SHP77 treated with DMSO at 0.1 percent for 48 hours (cell line): Measurements from ENCODE around the gene PLK5.
"Not testable (repeated sequence)": the region's sequence is repeated elsewhere in the genome, so short reads cannot be mapped to it uniquely, and the experiment has no call there.

Experiments
- DNase-seq: peaks from one replicate; lab custom pipeline; 2025; lab: John Stamatoyannopoulos, UW

PLK5 gene

DNA sequence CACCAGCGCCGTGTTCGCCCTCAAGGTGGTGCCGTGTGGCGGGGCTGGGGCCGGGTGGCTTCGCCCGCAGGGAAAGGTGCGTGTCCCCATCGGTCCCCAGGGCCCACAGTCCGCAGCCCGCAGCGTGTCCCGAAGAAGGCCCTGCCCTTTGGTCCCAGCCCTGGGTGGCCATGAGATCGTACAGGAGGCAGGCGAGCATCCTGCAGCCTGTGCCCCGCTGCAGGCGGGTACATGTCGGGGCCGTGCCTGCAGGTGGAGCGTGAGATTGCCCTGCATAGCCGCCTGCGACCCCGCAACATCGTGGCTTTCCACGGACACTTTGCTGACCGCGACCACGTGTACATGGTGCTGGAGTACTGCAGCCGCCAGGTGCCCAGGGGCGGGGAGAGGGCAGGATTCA, 1.5 kb downstream of the PLK5 start:
- no peak for DNase-seq

DNA sequence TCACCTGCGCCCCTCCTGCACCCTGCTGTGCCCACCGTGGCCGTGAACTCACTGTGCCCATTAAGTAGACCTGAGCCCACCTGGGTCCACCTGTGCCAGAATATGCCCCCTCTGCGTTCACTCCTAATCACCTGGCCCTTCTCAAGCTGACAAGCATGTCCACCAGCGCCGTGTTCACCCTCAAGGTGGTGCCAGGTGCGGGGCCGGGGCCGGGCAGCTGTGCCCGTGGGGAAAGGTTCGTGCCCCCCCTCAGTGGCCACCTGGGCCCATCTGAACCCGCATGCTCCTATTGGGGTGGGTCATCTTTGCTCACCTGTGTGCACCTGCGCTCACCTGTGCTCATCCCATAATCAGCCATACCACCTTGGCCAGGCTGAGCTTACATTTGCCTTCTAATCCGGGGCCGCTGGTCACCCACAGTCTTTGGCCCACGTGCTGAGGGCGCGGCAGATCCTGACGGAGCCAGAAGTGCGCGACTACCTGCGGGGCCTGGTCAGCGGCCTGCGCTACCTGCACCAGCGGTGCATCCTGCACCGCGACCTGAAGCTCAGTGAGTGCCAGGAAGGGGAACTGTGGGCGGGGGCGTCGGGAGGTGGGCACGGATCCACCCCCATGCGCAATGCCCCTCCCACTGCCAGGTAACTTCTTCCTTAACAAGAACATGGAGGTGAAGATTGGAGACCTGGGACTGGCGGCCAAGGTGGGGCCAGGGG, 2.3 kb downstream of the PLK5 start:
- no peak for DNase-seq

DNA sequence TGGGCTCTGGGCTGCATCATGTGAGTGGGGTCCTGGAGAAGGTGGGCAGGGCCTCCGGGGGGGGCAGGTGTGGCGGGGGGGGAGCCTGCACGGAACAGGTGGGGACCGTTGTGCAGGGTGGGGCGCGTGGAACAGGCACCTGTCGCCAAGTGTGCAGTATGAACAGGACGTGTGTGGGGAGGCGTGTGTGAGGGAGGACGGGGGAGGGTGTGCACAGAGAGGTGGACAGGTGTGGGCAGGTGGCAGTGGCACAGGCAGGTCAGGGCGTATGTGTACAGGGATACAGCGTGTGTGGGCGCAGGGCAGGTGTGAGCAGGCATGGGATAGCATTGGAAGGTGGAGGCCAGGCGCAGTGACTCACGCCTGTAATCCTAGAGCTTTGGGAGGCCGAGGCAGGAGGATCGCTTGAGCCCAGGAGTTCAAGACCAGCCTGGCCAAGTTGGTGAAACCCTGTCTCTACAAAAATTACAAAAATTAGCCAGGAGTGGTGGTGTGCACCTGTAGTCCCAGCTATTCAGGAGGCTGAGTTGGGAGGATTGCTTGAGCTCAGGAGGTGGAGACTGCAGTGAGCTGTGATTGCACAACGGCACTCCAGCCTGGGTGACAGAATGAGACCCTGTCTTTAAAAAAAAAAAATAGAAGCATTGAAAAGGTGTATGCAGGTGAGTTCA, 3.2 kb downstream of the PLK5 start:
- DNase-seq: no peak

DNA sequence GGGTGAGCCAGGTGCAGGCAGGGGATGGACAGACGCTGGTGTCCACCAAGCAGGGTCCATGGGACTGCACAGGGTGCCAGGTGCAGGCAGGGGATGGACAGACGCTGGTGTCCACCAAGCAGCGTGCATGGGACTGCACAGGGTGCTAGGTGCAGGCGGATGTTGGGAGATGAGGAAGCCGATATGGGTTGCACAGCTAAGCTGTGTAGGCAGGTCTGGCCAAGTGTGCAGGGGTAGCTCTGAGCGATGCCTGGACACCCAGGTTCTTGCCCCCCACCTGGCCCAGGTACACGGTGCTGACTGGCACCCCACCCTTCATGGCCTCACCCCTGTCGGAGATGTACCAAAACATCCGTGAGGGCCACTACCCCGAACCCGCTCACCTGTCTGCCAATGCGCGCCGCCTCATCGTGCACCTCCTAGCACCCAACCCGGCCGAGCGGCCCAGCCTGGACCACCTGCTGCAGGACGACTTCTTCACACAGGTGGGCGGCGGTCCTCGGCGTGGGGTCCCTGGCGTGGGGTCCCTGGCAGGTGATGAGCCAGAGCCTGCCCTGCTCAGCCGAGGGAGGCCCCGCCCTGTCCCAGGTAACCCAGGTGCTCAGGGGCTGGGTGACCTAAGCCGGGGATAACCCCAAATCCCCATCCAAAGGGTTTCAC, 3.9 kb downstream of the PLK5 start:
- DNase-seq: no peak

DNA sequence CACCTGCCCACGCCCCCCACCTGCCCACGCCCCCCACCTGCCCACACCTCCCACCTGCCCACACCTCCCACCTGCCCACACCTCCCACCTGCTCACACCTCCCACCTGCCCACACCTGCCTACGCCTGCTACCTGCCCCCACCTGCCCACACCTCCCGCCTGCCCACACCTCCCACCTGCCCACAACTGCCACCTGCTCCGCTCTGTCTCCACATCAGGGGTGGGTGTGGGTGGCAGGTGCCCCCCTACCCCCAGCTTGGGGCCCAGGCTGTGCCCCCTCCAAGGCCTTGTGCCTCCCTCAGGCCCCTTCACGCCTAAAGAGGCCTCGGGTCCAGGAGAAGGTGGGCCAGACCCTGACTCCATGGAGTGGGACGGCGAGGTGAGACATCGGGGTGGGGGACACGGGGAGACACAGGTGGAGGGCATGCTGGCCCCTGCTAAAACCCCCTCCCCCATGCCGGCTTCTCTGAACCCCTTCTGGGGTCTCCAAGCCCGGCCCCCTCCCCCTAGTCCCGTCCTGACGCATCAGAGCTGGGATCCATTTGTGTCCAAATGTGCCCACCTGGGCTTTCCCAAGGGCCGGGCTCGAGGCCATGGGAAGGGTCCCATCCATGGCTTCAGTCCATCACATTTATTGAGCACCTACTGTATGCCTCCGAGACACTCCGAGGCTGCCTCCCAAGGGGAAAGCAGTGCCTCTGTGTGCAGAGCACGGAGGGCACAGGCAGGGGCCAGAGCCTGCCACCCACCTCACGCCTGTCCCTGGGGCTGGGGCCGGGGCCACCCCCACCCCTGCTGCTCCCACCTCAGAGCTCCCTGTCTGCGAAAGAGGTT, 4.9 kb downstream of the PLK5 start:
- no peak for DNase-seq

DNA sequence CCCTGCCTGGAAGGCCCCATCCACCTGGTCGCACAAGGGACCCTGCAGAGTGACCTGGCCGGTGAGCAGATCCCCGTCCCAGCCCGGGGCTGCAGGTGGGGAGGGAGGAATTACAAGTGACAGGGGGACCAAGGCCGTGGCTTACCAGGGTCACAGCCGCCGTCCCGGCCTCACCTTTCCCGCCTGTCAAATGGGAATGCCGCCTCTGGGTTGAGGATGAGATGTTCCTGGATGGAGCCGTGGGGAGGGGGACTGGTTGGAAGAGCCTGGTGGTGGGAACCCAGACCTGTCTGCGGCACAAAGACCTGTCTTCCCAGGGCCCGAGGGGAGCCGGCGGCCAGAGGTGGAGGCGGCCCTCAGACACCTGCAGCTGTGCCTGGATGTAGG, 5.5 kb downstream of the PLK5 start:
- no peak for DNase-seq

DNA sequence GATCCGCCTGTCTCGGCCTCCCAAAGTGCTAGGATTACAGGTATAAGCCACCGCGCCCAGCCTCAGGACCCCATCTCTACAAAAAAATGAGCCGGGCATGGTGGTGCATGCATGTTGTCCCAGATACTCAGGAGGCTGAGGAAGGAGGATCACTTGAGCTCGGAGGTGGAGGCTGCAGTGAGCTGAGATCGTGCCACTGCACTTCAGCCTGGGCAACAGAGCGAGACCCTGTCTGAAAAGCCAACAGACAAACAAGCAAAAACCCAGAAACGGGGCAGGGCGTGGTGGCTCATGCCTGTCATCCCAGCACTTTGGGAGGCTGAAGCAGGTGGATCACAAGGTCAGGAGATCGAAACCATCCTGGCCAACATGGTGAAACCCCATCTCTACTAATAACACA, 7.0 kb downstream of the PLK5 start:
- not testable (repeated sequence) for DNase-seq

DNA sequence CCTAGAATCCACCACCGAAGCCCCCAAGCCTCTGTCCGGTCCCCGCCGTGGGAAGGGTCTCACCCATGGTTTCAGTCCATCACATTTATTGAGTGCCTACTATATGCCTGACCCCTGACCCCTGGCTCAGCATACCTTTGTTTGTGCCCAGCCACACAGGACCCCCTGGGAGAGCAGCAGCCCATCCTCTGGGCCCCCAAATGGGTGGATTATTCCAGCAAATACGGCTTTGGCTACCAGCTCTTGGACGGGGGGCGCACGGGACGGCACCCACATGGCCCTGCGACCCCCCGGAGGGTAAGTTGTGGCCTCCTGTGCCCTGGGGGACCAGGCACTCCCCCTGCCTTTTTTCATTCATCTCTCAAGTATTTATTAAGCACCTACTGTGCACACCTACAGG, 7.7 kb downstream of the PLK5 start:
- DNase-seq: no peak

DNA sequence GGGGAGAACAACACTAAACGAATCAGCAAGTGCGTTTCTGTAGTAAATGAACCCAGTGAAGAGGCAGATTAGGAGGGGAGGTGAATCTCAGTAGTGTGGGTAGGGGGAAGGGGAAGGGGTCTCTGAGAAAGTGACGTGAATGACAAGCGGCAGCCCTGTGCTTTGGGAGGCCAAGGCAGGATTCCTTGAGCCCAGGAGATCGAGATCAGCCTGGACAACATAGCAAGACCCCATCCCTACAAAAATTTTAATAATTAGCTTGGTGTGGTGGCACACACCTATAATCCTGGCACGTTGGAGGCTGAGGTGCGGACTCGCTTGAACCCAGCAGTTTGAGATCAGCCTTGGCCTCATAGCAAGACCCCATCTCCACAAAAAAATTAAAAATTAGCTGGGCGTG, 8.1 kb downstream of the PLK5 start:
- no peak for DNase-seq

DNA sequence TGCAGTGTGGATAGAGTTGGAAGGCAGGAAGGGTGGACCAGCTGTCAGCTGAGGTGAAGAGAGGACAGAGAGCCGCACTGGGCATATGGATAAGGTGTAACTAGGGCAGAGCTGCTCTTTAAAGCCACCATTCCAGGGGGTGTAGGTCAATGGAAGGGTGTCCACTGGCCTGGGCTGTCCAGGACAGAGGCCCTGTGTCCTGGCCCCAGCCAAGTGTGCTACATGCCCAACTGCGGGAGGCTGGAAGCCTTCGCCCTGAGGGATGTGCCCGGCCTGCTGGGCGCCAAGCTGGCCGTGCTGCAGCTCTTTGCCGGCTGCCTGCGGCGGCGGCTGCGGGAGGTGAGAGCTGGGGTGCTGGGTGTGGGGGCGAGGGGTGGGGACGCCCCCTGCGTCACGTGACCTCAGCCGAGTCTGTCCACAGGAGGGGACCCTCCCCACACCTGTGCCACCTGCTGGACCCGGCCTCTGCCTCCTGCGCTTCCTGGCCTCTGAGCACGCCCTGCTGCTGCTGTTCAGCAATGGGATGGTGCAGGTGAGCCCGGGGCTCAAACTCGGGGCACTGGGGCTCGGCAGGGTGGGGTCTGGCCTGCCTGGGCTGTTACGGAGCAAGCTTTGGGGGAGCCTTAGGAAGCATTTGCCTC, 9.8 kb downstream of the PLK5 start:
- DNase-seq: no peak

DNA sequence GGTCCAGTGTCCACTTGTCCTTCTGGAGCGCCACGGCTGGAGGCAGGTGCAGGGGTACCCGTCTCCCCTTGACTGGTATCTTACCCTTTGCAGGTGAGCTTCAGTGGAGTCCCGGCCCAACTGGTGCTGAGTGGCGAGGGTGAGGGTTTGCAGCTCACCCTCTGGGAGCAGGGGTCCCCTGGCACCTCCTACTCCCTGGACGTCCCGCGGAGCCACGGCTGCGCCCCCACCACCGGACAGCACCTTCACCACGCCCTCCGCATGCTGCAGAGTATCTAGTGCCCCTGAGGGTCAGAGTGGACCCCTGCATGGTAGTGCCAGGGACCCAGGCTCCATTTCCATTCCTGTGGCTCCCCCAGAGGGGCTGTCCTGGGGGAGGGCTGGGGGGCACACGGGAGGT, 11.1 kb downstream of the PLK5 start:
- no peak for DNase-seq

DNA sequence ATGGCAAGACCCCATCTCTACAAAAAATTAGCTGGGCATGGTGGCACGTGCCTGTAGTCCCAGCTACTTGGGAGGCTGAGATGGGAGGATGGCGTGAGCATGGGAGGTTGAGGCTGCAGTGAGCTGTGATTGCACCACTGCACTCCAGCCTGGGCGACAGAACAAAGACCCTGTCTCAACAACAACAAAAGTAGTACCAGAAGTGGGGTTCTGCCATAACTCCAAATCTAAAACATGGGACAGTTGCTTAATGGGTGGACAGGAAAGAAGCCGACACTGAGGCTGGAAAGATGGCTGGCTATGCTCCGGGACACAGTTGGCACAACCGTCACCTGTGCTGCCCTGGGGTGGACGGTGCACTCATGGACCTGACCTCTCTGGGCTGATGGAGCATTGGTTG, 11.8 kb downstream of the PLK5 start:
- not testable (repeated sequence) for DNase-seq

DNA sequence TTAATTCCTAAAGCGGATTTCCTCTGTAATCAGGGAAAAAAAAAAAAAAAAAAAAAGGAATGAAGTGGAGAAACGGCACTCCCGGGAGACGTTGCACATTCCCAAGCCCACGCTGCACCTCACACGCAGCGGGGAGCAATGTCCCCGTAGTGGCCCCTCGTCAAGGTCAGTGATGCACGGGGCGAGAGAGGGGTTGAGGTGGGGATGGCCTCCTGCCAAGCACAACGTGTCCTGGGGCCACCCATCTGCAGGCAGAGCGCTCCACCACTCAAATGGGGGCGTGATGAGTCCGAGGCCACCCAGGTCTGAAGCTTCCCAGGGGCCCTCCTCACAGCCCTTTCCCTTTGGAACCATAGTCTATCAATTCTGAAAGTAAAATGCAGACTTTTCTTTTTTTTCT, 15.1 kb downstream of the PLK5 start:
- no peak for DNase-seq

DNA sequence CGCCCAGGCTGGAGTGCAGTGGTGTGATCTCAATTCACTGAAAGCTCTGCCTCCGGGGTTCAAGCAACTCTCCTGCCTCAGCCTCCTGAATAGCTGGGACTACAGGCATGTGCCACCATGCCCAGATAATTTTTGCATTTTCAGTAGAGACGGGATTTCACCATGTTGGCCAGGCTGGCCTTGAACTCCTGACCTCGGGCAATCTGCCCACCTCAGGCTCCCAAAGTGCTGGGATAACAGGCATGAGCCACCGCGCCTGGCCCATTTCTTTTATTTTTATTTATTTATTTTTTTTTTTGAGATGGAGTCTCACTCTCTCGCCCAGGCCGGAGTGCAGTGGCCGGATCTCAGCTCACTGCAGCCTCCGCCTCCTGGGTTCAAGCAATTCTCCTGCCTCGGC, 15.9 kb downstream of the PLK5 start:
- DNase-seq: not testable (repeated sequence)

DNA sequence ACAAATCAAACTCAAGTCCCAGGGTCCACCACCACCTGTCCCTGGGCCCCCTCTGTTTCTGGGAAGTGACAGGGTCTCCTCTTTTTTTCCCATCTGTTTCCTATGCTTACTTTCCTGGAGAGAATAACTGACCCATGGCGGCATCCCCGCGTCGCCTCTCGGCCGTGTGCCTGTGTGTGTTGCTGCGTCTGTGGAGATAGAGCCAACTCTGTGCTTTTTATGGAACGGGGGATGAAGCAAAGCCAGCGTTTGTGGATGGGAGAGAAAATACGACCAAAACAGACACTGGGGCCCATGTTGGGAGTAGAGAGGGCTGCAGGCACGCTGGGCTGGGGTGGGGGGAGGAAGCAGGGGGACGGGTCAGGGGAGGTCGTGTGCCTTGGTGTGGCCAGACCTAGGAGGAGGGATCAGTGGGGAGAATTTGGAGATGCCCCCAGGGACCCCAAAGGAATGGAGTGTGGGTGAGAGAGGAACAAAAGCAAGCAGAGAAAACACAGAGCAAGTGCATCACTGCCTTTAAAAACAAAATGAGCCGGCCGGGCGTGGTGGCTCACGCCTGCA, 16.6 kb downstream of the PLK5 start:
- DNase-seq: no peak

DNA sequence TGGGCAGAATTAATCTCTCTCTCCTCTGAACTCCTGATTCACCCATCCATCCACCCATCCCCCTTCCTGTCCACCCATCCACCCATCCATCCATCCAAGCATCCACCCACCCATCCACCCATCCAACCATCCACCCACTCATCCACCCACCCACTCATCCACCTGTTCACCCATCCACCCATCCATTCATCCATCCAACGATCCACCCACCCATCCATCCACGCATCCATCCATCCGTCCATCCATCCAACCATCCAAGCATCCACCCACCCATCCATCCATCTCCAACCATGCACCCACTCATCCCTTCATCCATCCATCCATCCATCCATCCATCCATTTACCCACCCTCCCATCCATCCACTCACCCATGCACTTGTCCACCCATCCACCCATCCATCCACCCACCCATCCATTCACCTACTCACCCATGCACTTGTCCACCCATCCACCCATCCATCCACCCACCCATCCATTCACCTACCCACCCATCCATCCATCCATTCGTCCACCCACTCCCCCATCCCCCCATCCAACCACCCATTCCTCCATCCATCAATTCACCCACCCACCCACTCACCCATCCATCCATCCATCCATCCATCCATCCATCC, 25.6 kb downstream of the PLK5 start:
- DNase-seq: no peak

DNA sequence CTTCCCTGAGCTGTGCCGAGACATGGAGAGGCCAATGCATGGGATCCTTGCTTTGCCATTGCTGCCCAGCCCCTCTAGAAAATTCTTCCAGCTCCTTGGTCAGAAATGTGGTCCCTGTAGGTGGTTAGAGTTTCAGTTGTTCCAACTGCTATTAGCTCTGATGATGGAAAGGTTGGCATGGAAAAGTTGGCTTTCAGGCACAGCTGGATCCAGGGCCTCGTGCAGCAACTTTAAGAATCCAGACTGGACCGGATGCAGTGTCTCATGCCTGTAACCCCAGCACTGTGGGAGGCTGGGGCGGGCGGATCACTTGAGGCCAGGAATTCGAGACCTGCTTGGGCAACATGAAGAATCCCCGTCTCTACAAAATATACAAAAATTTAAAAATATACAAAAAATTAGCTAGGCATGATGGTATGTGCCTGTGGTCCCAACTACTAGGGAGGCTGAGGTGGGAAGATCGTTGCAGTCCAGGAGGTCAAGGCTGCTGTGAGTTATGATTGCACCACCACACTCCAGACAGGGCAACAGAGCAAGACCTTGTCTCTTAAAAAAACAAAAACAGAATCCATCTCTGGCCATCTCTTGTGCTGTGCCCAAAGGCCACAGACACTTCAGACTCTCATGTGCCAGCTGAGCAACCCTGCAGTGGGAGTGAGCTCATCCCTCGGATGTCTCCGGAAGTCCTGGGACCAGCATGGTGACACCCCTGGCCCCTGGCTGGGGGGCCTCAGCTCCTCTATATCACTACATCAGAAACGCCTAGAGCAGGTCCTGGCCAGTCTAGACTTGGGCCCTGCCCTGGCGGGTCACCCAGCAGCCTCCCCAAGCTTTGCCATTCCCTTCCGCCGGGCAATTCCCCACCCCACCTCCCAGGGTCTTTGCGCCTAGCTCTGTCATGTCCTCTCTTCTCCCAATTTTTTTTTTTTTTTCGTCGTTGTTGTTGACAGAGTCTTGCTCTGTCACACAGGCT, 27.5 kb downstream of the PLK5 start:
- no peak for DNase-seq

DNA sequence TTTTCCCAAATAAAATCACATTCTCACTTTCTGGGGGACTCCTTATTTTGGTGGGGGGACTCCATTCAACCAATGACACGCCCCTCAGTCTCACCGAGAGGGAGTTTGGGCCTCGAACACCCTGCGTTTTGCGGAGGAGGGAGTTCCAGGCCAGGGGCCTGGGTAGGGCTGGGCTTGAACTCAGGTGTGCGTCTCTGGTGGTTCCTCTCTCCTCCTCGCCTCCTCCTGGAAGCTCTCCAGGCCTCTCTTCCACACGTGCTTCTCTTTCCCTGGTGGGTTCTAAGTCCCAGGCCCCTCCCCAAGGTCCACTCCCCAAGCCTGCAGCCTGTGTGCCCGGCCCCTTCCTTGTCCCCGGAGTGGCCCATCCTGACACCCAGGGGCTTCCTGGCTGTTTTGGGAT, 29.5 kb downstream of the PLK5 start:
- DNase-seq: no peak

DNA sequence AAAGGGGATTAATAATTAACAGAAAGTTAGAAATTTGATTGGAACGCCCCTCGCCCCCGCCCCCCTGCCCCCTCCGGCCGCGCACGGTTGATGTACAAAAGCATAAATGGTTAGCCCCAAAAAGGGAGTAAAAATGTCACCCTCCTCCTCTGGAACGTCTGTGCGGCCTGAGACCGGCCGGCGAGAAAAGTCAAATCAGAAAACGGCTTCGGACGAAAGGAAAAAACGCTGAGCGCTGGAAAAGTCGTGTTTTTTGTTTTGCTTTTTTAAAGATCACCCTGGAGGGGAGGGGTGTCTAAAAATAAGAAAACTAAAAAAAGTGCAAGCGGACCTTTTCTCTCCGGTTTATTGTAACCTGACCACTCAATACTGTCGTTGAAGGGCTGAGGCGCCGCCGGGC, 31.1 kb downstream of the PLK5 start:
- DNase-seq: no peak
